Stimulated activated naive CD8-positive, alpha-beta T cell treated with anti-CD3 and anti-CD28 coated beads, Interleukin-15, Interleukin-2, amounts not matched to agents 100 ng/mL and 50 ng/mL, for 24 hours (primary cell): ENCODE measurements around the gene METRN.

ENCODE experiments used
- H3K27ac Mint-ChIP-seq: one replicate; pipeline ENCODE4 v1.8.0; 2021; ENCODE audit warnings: mild to moderate bottlenecking, mixed read lengths
- H3K27me3 Mint-ChIP-seq: one replicate; pipeline ENCODE4 v1.8.0; 2021; ENCODE audit warnings: mixed read lengths
- H3K36me3 Mint-ChIP-seq: one replicate; pipeline ENCODE4 v1.8.0; 2021; ENCODE audit warnings: low read depth, mixed read lengths
- H3K4me1 Mint-ChIP-seq: one replicate; pipeline ENCODE4 v1.8.0; 2021; ENCODE audit warnings: low read depth, mixed read lengths
- H3K4me3 Mint-ChIP-seq: one replicate; pipeline ENCODE4 v1.8.0; 2021; ENCODE audit warnings: mild to moderate bottlenecking, mixed read lengths
- H3K9me3 Mint-ChIP-seq: one replicate; pipeline ENCODE4 v1.8.0; 2021; ENCODE audit warnings: mixed read lengths

METRN gene

GRCh38 chr16:728131-728889 lies 13.4 kb downstream of the METRN start:
- Mint-ChIP-seq H3K4me3 (peak overlapping the region; percentile 51), H3K36me3 (no peaks in the 10 kb centered on the region), H3K9me3 (no peaks in the 10 kb centered on the region), H3K4me1 (no peaks in the 10 kb centered on the region), H3K27me3 (no peaks in the 10 kb centered on the region), H3K27ac (no peak overlapping the region)

- Mint-ChIP-seq H3K4me3 (peak overlapping the region; percentile 51), H3K4me1 (no peaks in the 10 kb centered on the region), H3K9me3 (no peaks in the 10 kb centered on the region), H3K27ac (no peak overlapping the region), H3K36me3 (no peaks in the 10 kb centered on the region), H3K27me3 (no peaks in the 10 kb centered on the region)
Measured at GRCh38 chr16:728890-729744, 14.2 kb downstream of the METRN start.

GRCh38 chr16:729768-730665 lies 15.1 kb downstream of the METRN start:
- no peaks in the 10 kb centered on the region for H3K36me3 Mint-ChIP-seq
- H3K4me3 Mint-ChIP-seq, result no peak overlapping the region
- H3K27me3 Mint-ChIP-seq, result no peaks in the 10 kb centered on the region
- H3K4me1 Mint-ChIP-seq, result no peaks in the 10 kb centered on the region
- H3K27ac Mint-ChIP-seq, result no peak overlapping the region
- H3K9me3 Mint-ChIP-seq, result no peaks in the 10 kb centered on the region

GRCh38 chr16:730666-731509 lies 16.0 kb downstream of the METRN start:
- Mint-ChIP-seq H3K9me3 (no peaks in the 10 kb centered on the region), H3K4me1 (peaks cover 7% of the 10 kb centered on the region), H3K4me3 (no peak overlapping the region), H3K36me3 (peaks cover 9% of the 10 kb centered on the region), H3K27ac (no peak overlapping the region), H3K27me3 (no peaks in the 10 kb centered on the region)

- no peaks in the 10 kb centered on the region for H3K9me3 Mint-ChIP-seq
- H3K27me3 Mint-ChIP-seq, result no peaks in the 10 kb centered on the region
- H3K4me3 Mint-ChIP-seq, result no peak overlapping the region
- peaks cover 13% of the 10 kb centered on the region for H3K36me3 Mint-ChIP-seq
- no peak overlapping the region for H3K27ac Mint-ChIP-seq
- peaks cover 15% of the 10 kb centered on the region for H3K4me1 Mint-ChIP-seq
Measured at GRCh38 chr16:732332-732731, 17.4 kb downstream of the METRN start.

GRCh38 chr16:732936-733335 lies 18.0 kb downstream of the METRN start:
- peaks cover 18% of the 10 kb centered on the region for H3K4me1 Mint-ChIP-seq
- no peak overlapping the region for H3K4me3 Mint-ChIP-seq
- H3K9me3 Mint-ChIP-seq, result no peaks in the 10 kb centered on the region
- no peaks in the 10 kb centered on the region for H3K27me3 Mint-ChIP-seq
- H3K27ac Mint-ChIP-seq, result no peak overlapping the region
- peaks cover 17% of the 10 kb centered on the region for H3K36me3 Mint-ChIP-seq

GRCh38 chr16:733382-734207 lies 18.7 kb downstream of the METRN start:
- Mint-ChIP-seq H3K36me3 (peaks cover 19% of the 10 kb centered on the region), H3K4me1 (peaks cover 20% of the 10 kb centered on the region), H3K9me3 (no peaks in the 10 kb centered on the region), H3K27ac (no peak overlapping the region), H3K4me3 (no peak overlapping the region), H3K27me3 (no peaks in the 10 kb centered on the region)

- Mint-ChIP-seq H3K9me3 (no peaks in the 10 kb centered on the region), H3K27ac (no peak overlapping the region), H3K4me3 (no peak overlapping the region), H3K27me3 (no peaks in the 10 kb centered on the region), H3K36me3 (peaks cover 19% of the 10 kb centered on the region), H3K4me1 (peaks cover 24% of the 10 kb centered on the region)
Measured at GRCh38 chr16:734208-734980, 19.5 kb downstream of the METRN start.

- Mint-ChIP-seq H3K4me1 (peaks cover 30% of the 10 kb centered on the region), H3K4me3 (no peak overlapping the region), H3K36me3 (peaks cover 19% of the 10 kb centered on the region), H3K27ac (peak overlapping the region; percentile 28), H3K9me3 (no peaks in the 10 kb centered on the region), H3K27me3 (no peaks in the 10 kb centered on the region)
Measured at GRCh38 chr16:734981-735881, 20.3 kb downstream of the METRN start.

GRCh38 chr16:735982-736453 lies 21.1 kb downstream of the METRN start:
- no peak overlapping the region for H3K4me3 Mint-ChIP-seq

GRCh38 chr16:736936-737481 lies 22.1 kb downstream of the METRN start:
- peaks cover 30% of the 10 kb centered on the region for H3K4me1 Mint-ChIP-seq
- H3K9me3 Mint-ChIP-seq, result no peaks in the 10 kb centered on the region
- H3K27ac Mint-ChIP-seq, result no peak overlapping the region
- H3K36me3 Mint-ChIP-seq, result peaks cover 19% of the 10 kb centered on the region
- H3K27me3 Mint-ChIP-seq, result no peaks in the 10 kb centered on the region
- H3K4me3 Mint-ChIP-seq, result no peak overlapping the region

More at GRCh38 chr16:735982-736453, 21.1 kb downstream of the METRN start:
- H3K36me3 Mint-ChIP-seq, result peaks cover 19% of the 10 kb centered on the region
- H3K9me3 Mint-ChIP-seq, result no peaks in the 10 kb centered on the region
- peak overlapping the region; percentile 36 for H3K27ac Mint-ChIP-seq
- peaks cover 30% of the 10 kb centered on the region for H3K4me1 Mint-ChIP-seq
- H3K27me3 Mint-ChIP-seq, result no peaks in the 10 kb centered on the region
